Activated CD4-positive, alpha-beta T cell treated with anti-CD3 and anti-CD28 coated beads, Interleukin-2, amount 50 U/mL, for 4 hours (primary cell): ENCODE measurements around the gene ENTPD8.

ENCODE experiments used
- DNase-seq, 2 experiments: peaks; one replicate each; pipeline ENCODE4 v3.0.0-alpha.2; 2020

The ENTPD8 gene

GRCh38 chr9:137441289-137441934, at the start of gene ENTPD8:
Gene ENTPD8 (minus strand): TSS chr9:137441357. CDS start chr9:137438285, 3,072 bp downstream.
- no peak for DNase-seq

GRCh38 chr9:137490532-137491186, 49.5 kb upstream of the ENTPD8 start:
- DNase-seq, result no peak

GRCh38 chr9:137488906-137489305, 47.7 kb upstream of the ENTPD8 start:
- DNase-seq, result no peak

- no peak for DNase-seq
These were observed 47.1 kb upstream of the ENTPD8 start for GRCh38 chr9:137488327-137488653.

GRCh38 chr9:137487454-137488326, 46.5 kb upstream of the ENTPD8 start:
- DNase-seq, result no peak

GRCh38 chr9:137486545-137487453, 45.6 kb upstream of the ENTPD8 start:
- DNase-seq, result no peak

GRCh38 chr9:137486141-137486490, 45.0 kb upstream of the ENTPD8 start:
- no peak for DNase-seq

- DNase-seq, result no peak
These were observed 44.4 kb upstream of the ENTPD8 start for GRCh38 chr9:137485343-137486140.

GRCh38 chr9:137484551-137485315, 43.6 kb upstream of the ENTPD8 start:
- no peak for DNase-seq

- DNase-seq, result no peak
These were observed 41.1 kb upstream of the ENTPD8 start for GRCh38 chr9:137482094-137482781.

- DNase-seq, result no peak
These were observed 39.8 kb upstream of the ENTPD8 start for GRCh38 chr9:137480686-137481683.

GRCh38 chr9:137479892-137480685, 38.9 kb upstream of the ENTPD8 start:
- DNase-seq, result no peak

- no peak for DNase-seq
These were observed 38.1 kb upstream of the ENTPD8 start for GRCh38 chr9:137478962-137479861.

GRCh38 chr9:137478613-137478961, 37.4 kb upstream of the ENTPD8 start:
- no peak for DNase-seq

- no peak for DNase-seq
These were observed 36.8 kb upstream of the ENTPD8 start for GRCh38 chr9:137477778-137478612.

GRCh38 chr9:137476856-137477255, 35.7 kb upstream of the ENTPD8 start:
- no peak for DNase-seq
